GM21526 (cell line): ENCODE data around the gene ISM1.

ENCODE experiments used
- ATAC-seq: cut with Tn5 transposase; IDR thresholded peaks from one replicate; pipeline ENCODE4 v1.9.1; 2021; ENCODE audit warnings: moderate library complexity; ENCODE audit not compliant: unreplicated experiment, low FRiP score

ISM1 gene

DNA sequence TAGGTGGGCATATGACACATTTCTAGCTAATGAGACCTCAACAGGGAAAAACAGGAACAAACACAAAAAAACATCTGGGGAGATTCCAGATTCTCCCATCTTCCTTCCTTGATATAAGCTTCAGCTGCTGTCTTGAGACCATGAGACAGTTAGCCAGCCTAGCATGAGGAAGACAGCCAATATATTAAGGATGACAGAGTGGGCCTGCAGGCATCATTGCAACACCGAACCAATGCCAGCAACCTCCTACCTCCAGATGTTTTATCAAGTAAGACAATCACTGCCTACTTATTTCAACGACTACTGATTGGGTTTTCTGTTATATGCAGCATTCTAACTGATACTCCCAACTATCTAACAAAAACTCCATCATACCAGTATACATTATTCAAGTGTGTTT is 119.0 kb downstream of the ISM1 start:
- no peak for ATAC-seq

DNA sequence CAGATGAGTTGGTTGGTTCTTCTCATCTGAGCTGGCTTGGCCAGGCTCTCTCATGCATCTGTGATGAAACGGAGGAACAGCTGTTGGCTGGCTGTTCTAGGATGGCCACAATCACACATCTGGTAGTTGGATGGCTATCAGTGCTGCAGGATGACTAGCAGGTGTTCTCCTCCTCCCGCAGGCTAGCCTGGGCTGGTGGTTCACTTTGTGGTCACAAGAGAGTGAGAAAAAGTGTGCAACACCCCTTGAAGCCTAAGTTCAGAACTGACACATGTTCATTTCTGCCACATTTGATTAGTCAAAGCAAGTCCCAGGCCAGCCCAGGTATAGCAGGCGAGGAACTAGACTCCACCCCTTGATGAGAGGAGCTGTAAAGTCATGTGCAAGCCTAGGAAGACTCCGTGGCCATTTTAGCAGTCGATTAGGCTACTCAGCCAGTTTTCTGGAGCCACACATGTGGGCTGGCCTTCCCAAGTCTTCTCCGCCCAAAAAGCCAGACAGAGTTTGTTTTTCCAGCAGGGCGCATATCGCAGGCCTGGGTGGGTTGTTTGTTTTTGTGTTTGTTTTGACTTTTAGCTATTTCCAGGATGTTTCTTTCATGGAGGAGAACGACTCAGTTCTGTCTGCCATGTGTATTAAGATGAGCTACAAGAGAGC is 120.8 kb downstream of the ISM1 start:
- ATAC-seq: no peak

DNA sequence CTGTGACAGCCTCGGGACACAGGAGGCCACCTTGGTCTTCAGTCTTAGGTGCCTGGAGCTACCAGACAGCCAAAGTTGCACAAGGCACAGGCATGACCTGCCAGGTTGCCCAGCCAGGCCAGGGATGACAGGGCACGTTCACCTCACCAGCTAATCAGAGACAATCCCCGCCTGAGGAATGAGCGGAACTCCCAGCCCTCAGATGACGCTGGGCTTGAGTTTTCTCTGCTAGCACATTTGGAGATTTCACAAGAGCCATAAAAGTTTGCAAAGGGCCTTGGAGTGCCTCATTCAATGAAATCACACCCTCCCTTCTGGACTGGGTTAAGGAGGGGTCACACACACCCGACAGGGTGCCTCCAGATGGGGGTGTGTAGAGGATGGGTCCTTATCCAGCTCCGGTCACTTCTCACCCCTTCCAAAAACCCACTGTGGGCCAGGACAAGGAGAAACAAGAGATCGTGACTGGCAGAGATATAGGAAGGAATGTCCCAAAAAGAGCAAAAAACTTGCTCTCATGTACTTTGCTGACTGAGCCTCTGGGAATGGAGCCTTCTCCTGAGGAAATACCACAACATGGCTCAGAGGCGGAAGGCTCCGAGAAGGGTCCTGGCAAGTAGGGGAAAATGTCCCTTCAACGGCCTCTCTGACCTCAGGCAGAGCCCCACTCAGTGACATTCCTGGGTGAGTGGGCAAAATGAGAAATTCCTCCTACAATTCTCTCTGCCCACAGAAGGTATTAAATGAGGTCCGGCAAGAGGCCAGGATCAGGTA is 121.6 kb downstream of the ISM1 start:
- ATAC-seq: no peak

DNA sequence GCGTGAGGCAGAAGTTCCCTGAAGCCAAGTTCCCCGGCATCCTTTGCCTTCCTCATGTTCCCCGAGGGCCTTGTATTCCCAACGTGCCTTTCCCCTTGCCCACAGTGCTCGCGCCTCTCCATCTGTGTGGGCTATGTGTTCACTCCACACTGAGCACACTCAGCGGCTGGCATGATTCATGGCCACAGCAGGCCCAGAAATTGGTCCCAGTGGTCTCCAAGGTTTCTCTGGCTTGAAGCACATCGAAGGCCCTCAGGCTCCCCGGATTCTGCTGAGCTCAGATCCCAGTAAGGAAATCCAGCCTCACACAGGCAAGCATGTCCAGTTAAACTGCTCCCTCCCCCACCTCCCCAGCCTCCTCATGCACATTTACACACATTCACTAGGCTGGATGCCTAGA is 123.6 kb downstream of the ISM1 start:
- ATAC-seq: no peak

DNA sequence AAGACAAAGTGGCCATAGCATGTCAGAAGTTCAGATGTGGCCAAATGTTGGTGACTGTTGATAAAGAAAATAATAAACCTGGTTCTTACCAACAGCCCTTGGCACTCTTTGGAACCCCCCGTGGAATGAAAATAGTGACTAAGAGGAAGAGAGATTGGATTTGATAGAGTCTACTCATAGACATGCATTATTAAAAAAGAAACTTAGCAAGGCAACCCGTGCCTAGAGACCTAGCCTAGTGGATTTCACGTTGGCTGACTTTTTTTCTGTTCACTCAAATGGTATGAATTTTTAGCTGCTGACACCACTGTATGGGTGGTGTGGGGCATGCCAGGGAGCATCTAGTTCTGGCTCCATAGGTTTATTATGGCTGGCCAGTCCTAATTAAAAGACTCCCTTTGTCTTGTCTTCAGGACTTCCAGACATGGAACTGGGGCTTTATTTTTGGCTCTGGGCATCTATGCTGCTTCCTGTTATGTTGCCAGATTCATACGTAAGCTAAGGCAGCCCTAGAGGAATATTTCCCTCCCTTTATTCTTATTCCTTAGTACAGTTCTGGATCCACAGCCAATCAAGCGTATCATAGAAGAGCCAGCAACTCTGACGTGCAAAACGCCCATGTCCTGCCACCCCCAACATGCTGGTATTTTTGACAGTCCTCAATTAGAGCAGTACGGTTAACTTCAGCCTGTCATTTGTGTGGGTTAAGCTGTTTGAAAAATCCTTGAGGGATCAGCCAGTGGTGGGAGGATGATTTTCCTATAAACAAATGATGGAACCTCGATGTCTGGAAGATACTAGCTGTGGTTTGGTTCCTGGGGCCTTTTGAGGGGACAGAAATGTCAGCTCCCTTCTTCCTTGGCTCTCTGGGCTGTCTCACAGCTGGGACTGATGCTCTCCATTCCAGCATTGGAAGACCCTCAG is 127.5 kb downstream of the ISM1 start:
- ATAC-seq: no peak

DNA sequence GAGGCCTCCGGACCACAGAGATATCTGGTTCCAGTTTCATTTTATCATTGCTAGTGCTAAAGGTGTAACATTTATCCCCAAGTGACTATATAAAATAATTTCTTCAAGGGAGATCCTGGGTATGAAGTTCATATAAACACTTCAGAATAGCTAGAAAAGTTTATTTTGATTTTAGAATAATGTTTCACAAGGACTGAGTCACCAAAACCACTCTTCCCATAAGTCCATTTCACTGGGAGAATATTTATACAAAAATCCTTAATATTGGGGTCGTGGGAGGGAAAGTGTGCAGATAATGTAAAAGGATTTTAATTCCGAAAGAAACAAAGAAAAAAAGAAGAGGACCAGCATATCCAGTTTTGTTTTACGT is 128.1 kb downstream of the ISM1 start:
- no peak for ATAC-seq
